Smooth muscle cell (in vitro differentiated cells): ENCODE measurements around the gene PRR7. TPM values are rescaled to one million over a fixed set of nuclear protein-coding genes. Genes with fewer than 3 reads are reported as not detected.

Experiments used
- DNase-seq: peaks from one replicate; lab custom pipeline; 2025; ENCODE audit not compliant: unreplicated experiment; lab: John Stamatoyannopoulos, UW
- H2AFZ ChIP-seq: fragments of 200-600 bp; sonication (generic); 2 replicates; pipeline ENCODE4 v1.6.0; 2016; ENCODE audit warnings: antibody characterized with exemption, low read depth, mild to moderate bottlenecking
- H3F3A ChIP-seq: fragments of 200-600 bp; sonication (generic); 2 replicates; pipeline ENCODE4 v1.6.0; 2017; ENCODE audit warnings: antibody characterized with exemption, low read depth
- H3K27ac ChIP-seq: fragments of 200-600 bp; sonication (generic); 2 replicates; pipeline ENCODE4 v1.5.1; 2016; ENCODE audit warnings: low read depth, mild to moderate bottlenecking
- H3K27me3 ChIP-seq: fragments of 200-600 bp; sonication (generic); 2 replicates; pipeline ENCODE4 v1.6.1; 2016; ENCODE audit warnings: low read depth, mild to moderate bottlenecking
- H3K36me3 ChIP-seq: fragments of 200-600 bp; sonication (generic); 2 replicates; pipeline ENCODE4 v1.5.1; 2016; ENCODE audit warnings: low read depth
- H3K4me1 ChIP-seq: fragments of 200-600 bp; sonication (generic); 2 replicates; pipeline ENCODE4 v1.5.1; 2016; ENCODE audit warnings: low read depth
- H3K4me2 ChIP-seq: fragments of 200-600 bp; sonication (generic); 2 replicates; pipeline ENCODE4 v1.6.0; 2016; ENCODE audit warnings: mild to moderate bottlenecking
- H3K4me3 ChIP-seq: fragments of 200-600 bp; sonication (generic); 2 replicates; pipeline ENCODE4 v1.5.1; 2016; ENCODE audit warnings: mild to moderate bottlenecking
- H3K79me2 ChIP-seq: fragments of 200-600 bp; sonication (generic); 2 replicates; pipeline ENCODE4 v1.6.0; 2016; ENCODE audit warnings: low read depth, mild to moderate bottlenecking
- H3K9ac ChIP-seq: fragments of 200-600 bp; sonication (generic); 2 replicates; pipeline ENCODE4 v1.6.0; 2016; ENCODE audit warnings: low read depth
- H3K9me3 ChIP-seq: fragments of 200-600 bp; sonication (generic); replicated peaks from 2 replicates; pipeline ENCODE4 v1.5.1; 2016; ENCODE audit warnings: low read depth
- H4K20me1 ChIP-seq: fragments of 200-600 bp; sonication (generic); 2 replicates; pipeline ENCODE4 v1.6.0; 2016; ENCODE audit warnings: low read depth
- WGBS: methylation state at CpG from one replicate; pipeline ENCODE4 v1.1.7; 2016; ENCODE audit warnings: low lambda C conversion rate; 5-methylcytosine and 5-hydroxymethylcytosine counted together
- polyA plus RNA-seq: library from polyadenylated mRNA; unstranded; fragments of >200 nt; fragmentation: Nextera tagmentation; extraction: Ambion mirVana; gene quantifications from 2 replicates; pipeline ENCODE4 v1.2.1, GENCODE V29; 2016
- total RNA-seq: library from RNA; depleted of rRNA; stranded (reverse); fragments of >200 nt; gene quantifications from 2 replicates; pipeline ENCODE4 v1.2.3, GENCODE V29; 2014
- TF ChIP-seq, protein P1 (sequence below): fragments of 200-600 bp; sonication (generic); IDR thresholded peaks from 2 replicates; pipeline ENCODE4 v1.5.1; 2017; ENCODE audit warnings: borderline replicate concordance, mild to moderate bottlenecking, antibody characterized with exemption; ENCODE audit not compliant: insufficient read depth, poor library complexity, severe bottlenecking

Gene PRR7
- total and polyA plus RNA-seq, 2 experiments from 2014 or later: 6.5 to 31.9 TPM

DNA sequence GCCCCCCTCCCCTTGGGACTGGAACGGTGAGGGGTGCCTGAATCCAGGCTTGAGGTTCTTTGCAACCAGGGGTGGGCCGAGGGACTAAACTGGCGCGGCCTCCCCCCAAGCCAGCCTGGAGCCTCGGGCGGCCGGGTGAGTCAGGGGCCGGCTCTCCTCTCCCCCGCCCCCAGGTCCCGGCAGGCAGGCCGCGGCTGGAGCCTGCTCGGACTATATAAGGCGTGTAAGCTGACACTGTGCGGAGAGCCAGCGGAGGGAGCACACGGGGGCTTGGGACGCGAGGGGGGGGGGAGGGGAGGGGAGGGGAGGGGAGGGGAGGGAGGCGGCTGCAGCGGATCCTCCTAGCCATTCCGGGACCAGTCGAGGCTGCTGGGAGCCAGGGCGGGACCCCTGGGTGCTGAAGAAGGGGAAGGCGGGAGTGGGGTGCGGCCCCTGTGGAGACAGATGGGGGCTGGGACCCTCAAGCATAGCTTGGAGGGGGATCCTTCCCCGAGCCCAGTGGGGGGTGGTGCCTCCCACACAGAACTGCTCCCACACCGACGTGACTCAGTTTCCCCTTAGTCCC is 50.2 kb downstream of the PRR7 start:
- peaks cover 43% of the 10 kb centered on the region for H3K4me1 ChIP-seq

DNA sequence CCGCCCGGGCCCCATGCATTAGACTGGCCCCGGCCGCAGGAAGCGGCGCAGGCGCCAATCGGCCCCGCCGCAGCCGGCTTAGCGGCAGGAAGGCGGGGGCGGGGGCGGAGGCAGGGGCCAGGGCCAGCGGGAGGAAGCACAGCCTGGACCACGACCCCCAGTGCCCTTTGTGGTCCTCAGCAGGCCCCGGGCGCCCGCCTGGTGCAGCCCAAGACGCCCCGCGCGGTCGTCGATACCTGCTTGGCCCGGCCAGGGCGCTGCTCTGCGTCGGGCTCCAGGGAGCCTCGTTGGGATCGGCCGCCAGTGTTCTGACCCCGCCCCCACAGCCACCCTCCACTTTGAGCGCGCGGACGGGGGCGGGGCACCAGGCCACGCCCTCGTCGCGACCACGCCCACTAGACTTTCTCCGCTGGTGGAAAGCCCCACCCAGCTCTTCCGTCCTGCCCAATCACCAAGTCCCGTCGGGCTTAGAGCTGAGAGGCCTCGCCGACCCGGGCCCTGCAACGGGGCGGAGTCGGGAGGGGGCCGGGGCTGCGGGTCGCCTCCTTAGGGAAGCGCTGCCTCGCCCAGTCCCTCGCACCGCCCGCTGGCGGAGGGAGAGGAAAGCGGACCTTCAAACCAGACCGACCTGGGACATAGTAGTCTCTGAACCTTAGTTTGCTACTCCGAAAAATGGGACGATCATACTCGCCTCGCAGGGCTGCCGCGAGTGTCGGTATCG is 50.8 kb downstream of the PRR7 start, which contains the start of gene PDLIM7:
Gene PDLIM7, minus strand, starts transcription at position 313 of the 721 bp plus-strand sequence. CDS start 1,092 bp downstream, outside the sequence.
- Histone ChIP-seq H3K4me2 (peak within 1 kb of the TSS; percentile 99), H3K36me3 (no peaks in the 10 kb centered on the region), H3K27ac (peak within 1 kb of the TSS; percentile 96), H3K9me3 (no peaks in the 10 kb centered on the region), H2AFZ (no peak within 1 kb of the TSS), H3K9ac (peak within 1 kb of the TSS; percentile 90), H3K79me2 (peaks cover 23% of the 10 kb centered on the region), H3K4me3 (peak within 1 kb of the TSS; percentile 66), H4K20me1 (peaks cover 20% of the 10 kb centered on the region), H3F3A (peaks cover 29% of the 10 kb centered on the region), H3K4me1 (peaks cover 43% of the 10 kb centered on the region), H3K27me3 (no peaks in the 10 kb centered on the region)
- TF ChIP-seq, protein P1, sequence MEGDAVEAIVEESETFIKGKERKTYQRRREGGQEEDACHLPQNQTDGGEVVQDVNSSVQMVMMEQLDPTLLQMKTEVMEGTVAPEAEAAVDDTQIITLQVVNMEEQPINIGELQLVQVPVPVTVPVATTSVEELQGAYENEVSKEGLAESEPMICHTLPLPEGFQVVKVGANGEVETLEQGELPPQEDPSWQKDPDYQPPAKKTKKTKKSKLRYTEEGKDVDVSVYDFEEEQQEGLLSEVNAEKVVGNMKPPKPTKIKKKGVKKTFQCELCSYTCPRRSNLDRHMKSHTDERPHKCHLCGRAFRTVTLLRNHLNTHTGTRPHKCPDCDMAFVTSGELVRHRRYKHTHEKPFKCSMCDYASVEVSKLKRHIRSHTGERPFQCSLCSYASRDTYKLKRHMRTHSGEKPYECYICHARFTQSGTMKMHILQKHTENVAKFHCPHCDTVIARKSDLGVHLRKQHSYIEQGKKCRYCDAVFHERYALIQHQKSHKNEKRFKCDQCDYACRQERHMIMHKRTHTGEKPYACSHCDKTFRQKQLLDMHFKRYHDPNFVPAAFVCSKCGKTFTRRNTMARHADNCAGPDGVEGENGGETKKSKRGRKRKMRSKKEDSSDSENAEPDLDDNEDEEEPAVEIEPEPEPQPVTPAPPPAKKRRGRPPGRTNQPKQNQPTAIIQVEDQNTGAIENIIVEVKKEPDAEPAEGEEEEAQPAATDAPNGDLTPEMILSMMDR: peak; percentile 7
- DNase-seq: peak; percentile 92
- under 1% methylated on average over 46 of the region's 73 CpGs for WGBS

More for the DNA sequence above, 50.2 kb downstream of the PRR7 start:
- Histone ChIP-seq H3K9me3 (no peaks in the 10 kb centered on the region), H3K4me3 (peak overlapping the region; percentile 66), H3K79me2 (peaks cover 29% of the 10 kb centered on the region), H4K20me1 (peaks cover 27% of the 10 kb centered on the region), H3F3A (peaks cover 29% of the 10 kb centered on the region), H2AFZ (no peak overlapping the region), H3K9ac (peak overlapping the region; percentile 90), H3K27ac (peak overlapping the region; percentile 96), H3K36me3 (no peaks in the 10 kb centered on the region), H3K27me3 (no peaks in the 10 kb centered on the region), H3K4me2 (peak overlapping the region; percentile 99)
- TF ChIP-seq, protein P1: no peak
- peak; percentile 72 for DNase-seq
- 0% methylated on average over 9 of the region's 29 CpGs for WGBS

DNA sequence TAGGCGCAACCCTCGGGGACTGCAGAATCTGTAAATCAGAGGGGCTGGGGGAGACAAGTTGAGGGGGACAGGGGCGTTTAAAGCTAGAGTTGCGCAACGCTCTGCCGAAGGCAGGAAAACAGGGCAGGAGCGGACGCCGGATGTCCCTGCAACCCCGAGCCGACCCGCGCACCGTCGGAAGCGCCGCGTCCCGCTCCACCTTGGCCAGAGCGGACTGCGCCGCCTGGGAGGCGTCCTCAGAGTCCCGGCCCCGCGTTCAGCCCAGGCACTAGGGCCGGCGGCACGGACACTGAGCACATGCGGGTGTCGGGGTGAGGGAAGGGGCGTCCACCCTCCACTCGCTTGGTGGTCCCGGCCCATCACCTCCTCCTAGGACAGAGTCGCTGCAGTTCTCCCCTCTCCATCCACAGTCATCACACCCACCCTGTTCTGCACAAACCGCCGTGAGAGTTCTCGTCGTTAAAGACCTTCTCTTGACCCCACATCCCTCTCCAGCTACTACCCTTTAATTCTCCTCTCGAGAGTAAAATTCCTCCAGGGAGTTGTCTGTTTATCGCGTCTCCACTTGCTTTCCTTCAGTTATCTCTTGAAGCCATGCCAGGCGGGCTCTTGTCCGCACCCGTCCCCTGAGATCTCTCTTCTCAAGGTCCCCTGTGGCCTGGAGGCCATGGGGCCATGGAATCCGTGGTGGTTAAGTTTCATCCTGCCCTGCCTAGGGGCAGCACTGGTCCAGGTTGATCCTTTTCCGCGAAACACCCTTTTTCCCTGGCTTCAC is 51.6 kb downstream of the PRR7 start:
- H3K4me2 ChIP-seq: peak overlapping the region; percentile 83
- 14% methylated on average over 36 of the region's 48 CpGs for whole genome bisulfite sequencing
- peaks cover 43% of the 10 kb centered on the region for H3K4me1 ChIP-seq

More for the DNA sequence above, 51.6 kb downstream of the PRR7 start:
- H4K20me1 ChIP-seq: peaks cover 13% of the 10 kb centered on the region
- DNase-seq: no peak
- TF ChIP-seq, protein P1: no peak
- H3K9me3 ChIP-seq: no peaks in the 10 kb centered on the region
- H3K36me3 ChIP-seq: no peaks in the 10 kb centered on the region
- no peaks in the 10 kb centered on the region for H3K27me3 ChIP-seq
- peak overlapping the region; percentile 27 for H3K27ac ChIP-seq
- H3F3A ChIP-seq: peaks cover 22% of the 10 kb centered on the region
- H3K4me3 ChIP-seq: peak overlapping the region; percentile 66
- H3K79me2 ChIP-seq: peaks cover 16% of the 10 kb centered on the region
- peak overlapping the region; percentile 14 for H3K9ac ChIP-seq
- H2AFZ ChIP-seq: no peak overlapping the region
